Upper lobe of left lung (tissue), 6 donors: Measurements from ENCODE around the gene FAF1. TPM values are rescaled to one million over a fixed set of nuclear protein-coding genes. Genes with fewer than 3 reads are reported as not detected.

Experiments used
- ATAC-seq, 2 donors: fragments of 200-7000 bp; cut with Tn5 transposase; one replicate each; pipeline ENCODE4 v1.9.1; 2022; ENCODE audit warnings: mild to moderate bottlenecking in 2 of 2, moderate library complexity in 2 of 2; ENCODE audit not compliant: low FRiP score in 2 of 2
- DNase-seq, 2 donors: peaks; one replicate each; pipeline ENCODE4 v3.0.0-alpha.2; 2019 to 2020
- H3K27ac ChIP-seq, 4 donors: fragments of 200-600 bp; sonication (generic); one replicate each; pipeline ENCODE4 v1.5.1; 2016 to 2019
- H3K27me3 ChIP-seq, 4 donors: fragments of 200-600 bp; sonication (generic); one replicate each; pipeline ENCODE4 v1.5.1; 2017 to 2019
- H3K36me3 ChIP-seq, 4 donors: fragments of 200-600 bp; sonication (generic); one replicate each; pipeline ENCODE4 v1.5.1; 2016 to 2019
- H3K4me1 ChIP-seq, 4 donors: fragments of 200-600 bp; sonication (generic); one replicate each; pipeline ENCODE4 v1.5.1; 2018 to 2019
- H3K4me3 ChIP-seq, 4 donors: fragments of 200-600 bp; sonication (generic); one replicate each; pipeline ENCODE4 v1.5.1; 2017 to 2019; ENCODE audit warnings: mild to moderate bottlenecking in 2 of 4, moderate library complexity in 1 of 4
- H3K9me3 ChIP-seq, 4 donors: fragments of 200-600 bp; sonication (generic); one replicate each; pipeline ENCODE4 v1.5.1; 2018 to 2019
- EP300 ChIP-seq, 4 donors: sonication (generic); formaldehyde crosslinking; IDR thresholded peaks; one replicate each; pipeline ENCODE4 v1.5.1; 2017; ENCODE audit warnings: antibody characterized with exemption in 4 of 4, control low read depth in 2 of 4
- POLR2A ChIP-seq, 4 donors: fragments of 450-650 bp; IDR thresholded peaks; one replicate each; pipeline ENCODE4 v1.5.1; 2016 to 2017; ENCODE audit warnings: antibody characterized with exemption in 4 of 4, mild to moderate bottlenecking in 2 of 4
- POLR2AphosphoS5 ChIP-seq, 2 donors: sonication (generic); formaldehyde crosslinking; IDR thresholded peaks; one replicate each; pipeline ENCODE4 v1.5.1; 2017; ENCODE audit warnings: antibody characterized with exemption in 2 of 2
- WGBS, 2 donors: methylation state at CpG; one replicate each; pipeline ENCODE4 v1.1.5; 2017 to 2018; 5-methylcytosine and 5-hydroxymethylcytosine counted together
- total RNA-seq, 6 donors: library from RNA; depleted of rRNA in 4 of 6; stranded (reverse); fragments of >200 nt in 4 of 6; gene quantifications; one replicate each; pipeline versions ENCODE4 v1.1.0 to v1.2.1, GENCODE V29; 2016 to 2021
- TF ChIP-seq, protein P1 (sequence below), 6 experiments: fragments of 450-650 bp in 4 of 6; fragments of 200-600 bp in 2 of 6; sonication (generic) in 2 of 6; IDR thresholded peaks; one replicate each; pipeline ENCODE4 v1.5.1; 2016 to 2019; ENCODE audit warnings: antibody characterized with exemption in 6 of 6
- donor health status: DM: no; HTN: no; CAD: no; lungs with moderate emphysema.
- donor health status: DM: no; HTN: yes; CAD: no; lungs with severe emphysema.

The FAF1 gene
- total RNA-seq, 6 donors from 2014 or later: 30.2 to 52.3 (median 35.0) TPM

DNA sequence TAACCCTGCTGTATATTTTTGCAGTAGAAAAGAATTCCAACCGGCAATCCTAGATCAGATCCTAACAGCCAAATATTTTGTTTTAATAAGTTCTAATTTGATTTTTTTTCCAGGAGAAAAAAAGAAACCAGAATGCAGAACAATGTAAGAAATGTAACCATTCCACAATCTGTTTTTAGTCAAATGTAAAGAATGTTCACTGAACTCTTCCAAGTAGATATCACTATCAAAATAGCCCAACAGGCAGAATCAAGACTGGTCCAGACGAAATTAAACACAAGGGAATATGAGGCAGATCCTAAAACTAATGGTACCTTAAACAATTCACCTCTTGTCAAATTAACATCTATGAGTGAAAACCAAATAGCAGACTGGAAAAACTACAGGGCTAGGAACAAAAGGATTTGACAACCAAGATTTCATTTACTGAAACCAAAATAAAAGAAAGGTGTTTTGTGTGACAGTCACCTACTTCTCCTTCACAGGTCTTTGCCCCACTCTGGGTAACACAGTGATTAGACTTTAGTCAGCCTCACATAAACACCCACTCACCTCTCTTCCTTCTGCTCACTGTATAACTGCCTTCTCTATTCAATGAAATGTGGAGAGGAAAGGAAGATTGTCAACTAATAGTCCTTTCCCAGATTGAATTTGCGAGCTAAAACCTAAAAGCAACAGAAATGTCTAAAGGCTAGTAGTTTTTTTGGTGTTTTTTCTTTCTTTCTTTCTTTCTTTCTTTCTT lies 137.9 kb downstream of the FAF1 start:
- ATAC-seq (no peak), DNase-seq (no peak)
- Histone ChIP-seq H3K4me3 (no peak overlapping the region), H3K27ac (no peak overlapping the region), H3K36me3 (no peaks in the 10 kb centered on the region), H3K9me3 (no peaks in the 10 kb centered on the region), H3K4me1 (no peaks in the 10 kb centered on the region), H3K27me3 (no peaks in the 10 kb centered on the region)
- TF ChIP-seq, protein P1, sequence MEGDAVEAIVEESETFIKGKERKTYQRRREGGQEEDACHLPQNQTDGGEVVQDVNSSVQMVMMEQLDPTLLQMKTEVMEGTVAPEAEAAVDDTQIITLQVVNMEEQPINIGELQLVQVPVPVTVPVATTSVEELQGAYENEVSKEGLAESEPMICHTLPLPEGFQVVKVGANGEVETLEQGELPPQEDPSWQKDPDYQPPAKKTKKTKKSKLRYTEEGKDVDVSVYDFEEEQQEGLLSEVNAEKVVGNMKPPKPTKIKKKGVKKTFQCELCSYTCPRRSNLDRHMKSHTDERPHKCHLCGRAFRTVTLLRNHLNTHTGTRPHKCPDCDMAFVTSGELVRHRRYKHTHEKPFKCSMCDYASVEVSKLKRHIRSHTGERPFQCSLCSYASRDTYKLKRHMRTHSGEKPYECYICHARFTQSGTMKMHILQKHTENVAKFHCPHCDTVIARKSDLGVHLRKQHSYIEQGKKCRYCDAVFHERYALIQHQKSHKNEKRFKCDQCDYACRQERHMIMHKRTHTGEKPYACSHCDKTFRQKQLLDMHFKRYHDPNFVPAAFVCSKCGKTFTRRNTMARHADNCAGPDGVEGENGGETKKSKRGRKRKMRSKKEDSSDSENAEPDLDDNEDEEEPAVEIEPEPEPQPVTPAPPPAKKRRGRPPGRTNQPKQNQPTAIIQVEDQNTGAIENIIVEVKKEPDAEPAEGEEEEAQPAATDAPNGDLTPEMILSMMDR (IDR thresholded peaks at IDR 0.05): no peak
- no peak for TF ChIP-seq POLR2AphosphoS5 (IDR thresholded peaks at IDR 0.05)
- no peak for TF ChIP-seq POLR2A (IDR thresholded peaks at IDR 0.05)
- no peak for TF ChIP-seq EP300 (IDR thresholded peaks at IDR 0.05)
- WGBS, 2 donors: 95 to 98% methylated on average over 3 of the region's 3 CpGs

DNA sequence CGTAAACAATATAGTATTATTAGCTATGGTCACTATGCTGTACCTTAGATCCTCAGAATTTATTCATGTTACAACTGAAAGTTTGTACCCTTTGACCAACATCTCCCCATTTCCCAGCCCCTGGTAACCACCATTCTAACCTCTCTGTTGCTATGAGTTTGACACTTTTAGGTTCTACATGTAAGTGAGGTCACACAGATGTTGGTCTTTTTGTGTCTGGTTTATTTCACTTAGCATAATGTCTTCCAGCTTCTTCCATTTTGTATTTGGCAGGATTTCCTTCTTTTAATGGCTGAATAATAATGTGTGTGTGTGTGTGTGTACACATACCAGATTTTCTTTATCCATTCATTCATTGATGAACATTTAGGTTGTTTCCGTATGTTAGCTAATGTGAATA lies 139.5 kb downstream of the FAF1 start:
- ATAC-seq (no peak), DNase-seq (no peak)
- H3K4me3 ChIP-seq: no peak overlapping the region
- TF ChIP-seq POLR2A (IDR thresholded peaks at IDR 0.05) (no peak), POLR2AphosphoS5 (IDR thresholded peaks at IDR 0.05) (no peak)
- H3K27me3 ChIP-seq: no peaks in the 10 kb centered on the region
- H3K36me3 ChIP-seq: no peaks in the 10 kb centered on the region
- 86 to 87% methylated on average over 2 of the region's 2 CpGs for WGBS, 2 donors
- no peaks in the 10 kb centered on the region for H3K4me1 ChIP-seq
- H3K27ac ChIP-seq: no peak overlapping the region
- H3K9me3 ChIP-seq: no peaks in the 10 kb centered on the region

DNA sequence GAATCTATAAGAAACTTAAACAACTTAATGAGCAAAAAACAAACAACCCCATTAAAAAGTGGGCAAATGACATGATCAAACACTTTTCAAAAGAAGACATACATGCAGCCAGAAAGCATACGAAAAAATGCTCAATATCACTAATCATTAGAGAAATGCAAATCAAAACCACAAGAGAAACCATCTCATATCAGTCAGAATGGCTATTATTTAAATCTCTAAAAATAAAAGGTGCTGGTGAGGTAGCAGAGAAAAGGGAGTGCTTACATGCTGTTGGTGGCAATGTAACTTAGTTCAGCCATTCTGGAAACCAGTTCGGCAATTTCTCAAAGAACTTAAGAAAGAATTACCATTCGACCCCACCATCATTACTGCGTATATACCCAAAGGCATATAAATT lies 147.7 kb downstream of the FAF1 start:
- Histone ChIP-seq H3K27ac (no peak overlapping the region), H3K4me3 (no peak overlapping the region), H3K4me1 (no peaks in the 10 kb centered on the region), H3K36me3 (no peaks in the 10 kb centered on the region), H3K27me3 (no peaks in the 10 kb centered on the region), H3K9me3 (peaks cover 0 to under 1% (median 0%) of the 10 kb centered on the region in 4 donors)
- TF ChIP-seq POLR2AphosphoS5 (IDR thresholded peaks at IDR 0.05): no peak
- TF ChIP-seq EP300 (IDR thresholded peaks at IDR 0.05): no peak
- no peak for TF ChIP-seq POLR2A (IDR thresholded peaks at IDR 0.05)
- TF ChIP-seq, protein P1 (IDR thresholded peaks at IDR 0.05): no peak
- DNase-seq: no peak
- no peak for ATAC-seq
- WGBS, 2 donors: 93% methylated on average over 4 of the region's 4 CpGs

DNA sequence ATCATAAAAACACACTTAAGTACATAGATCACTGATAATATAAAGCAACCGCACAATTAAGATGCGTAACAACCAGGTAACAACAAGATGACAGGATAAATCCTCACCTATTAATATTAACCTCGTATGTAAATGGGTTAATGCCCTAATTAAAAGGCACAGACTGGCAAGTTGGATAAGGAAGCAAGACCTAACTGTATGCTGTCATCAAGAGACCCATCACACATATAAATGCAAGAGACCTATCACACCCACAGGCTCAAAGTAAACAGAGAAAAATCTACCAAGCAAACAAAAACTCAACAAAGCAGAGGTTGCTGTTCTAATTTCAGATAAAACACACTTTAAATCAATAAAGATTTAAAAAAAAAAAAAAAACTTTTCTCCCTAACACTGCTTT lies 151.8 kb downstream of the FAF1 start:
- H3K4me1 ChIP-seq: no peaks in the 10 kb centered on the region
- no peaks in the 10 kb centered on the region for H3K36me3 ChIP-seq
- 98% methylated on average over 3 of the region's 3 CpGs for WGBS, 2 donors
- peaks cover 0 to 3% (median 0%) of the 10 kb centered on the region in 4 donors for H3K9me3 ChIP-seq
- H3K27me3 ChIP-seq: no peaks in the 10 kb centered on the region
- no peak overlapping the region for H3K27ac ChIP-seq
- no peak for DNase-seq
- no peak overlapping the region for H3K4me3 ChIP-seq
- TF ChIP-seq EP300 (IDR thresholded peaks at IDR 0.05) (no peak), POLR2AphosphoS5 (IDR thresholded peaks at IDR 0.05) (no peak), POLR2A (IDR thresholded peaks at IDR 0.05) (no peak)
- TF ChIP-seq, protein P1 (IDR thresholded peaks at IDR 0.05): no peak
- no peak for ATAC-seq

DNA sequence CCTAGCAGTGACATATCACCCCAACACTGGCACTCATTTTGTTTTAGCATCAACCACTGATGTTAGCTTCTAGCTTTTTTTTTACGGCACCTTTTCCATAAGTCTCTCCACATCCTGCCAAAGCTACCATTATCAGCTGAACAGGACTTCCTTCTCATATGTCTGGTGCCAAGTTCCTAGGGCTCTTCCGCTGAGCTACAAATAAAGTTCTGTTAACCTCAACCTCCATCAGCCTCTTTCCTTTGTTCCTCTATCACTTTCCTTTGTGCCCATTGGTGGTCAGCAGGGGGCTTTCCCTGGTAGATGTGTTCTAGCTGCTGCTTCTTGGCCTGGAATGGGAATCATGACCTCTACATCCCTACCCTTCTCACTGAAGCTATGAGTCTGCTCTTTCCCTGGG lies 163.8 kb downstream of the FAF1 start:
- DNase-seq: no peak
- TF ChIP-seq EP300 (IDR thresholded peaks at IDR 0.05) (no peak), POLR2A (IDR thresholded peaks at IDR 0.05) (no peak), POLR2AphosphoS5 (IDR thresholded peaks at IDR 0.05) (no peak)
- TF ChIP-seq, protein P1 (IDR thresholded peaks at IDR 0.05): no peak

More for the DNA sequence above, 163.8 kb downstream of the FAF1 start:
- ATAC-seq: no peak
- H3K27ac ChIP-seq: no peak overlapping the region
- no peaks in the 10 kb centered on the region for H3K36me3 ChIP-seq
- H3K27me3 ChIP-seq: no peaks in the 10 kb centered on the region
- peaks cover 0 to 4% (median 0%) of the 10 kb centered on the region in 4 donors for H3K4me1 ChIP-seq
- H3K4me3 ChIP-seq: no peak overlapping the region
- no peaks in the 10 kb centered on the region for H3K9me3 ChIP-seq
- WGBS, 2 donors: 35 to 65% methylated on average over 2 of the region's 2 CpGs
